Peyer's patch (tissue), 4 donors: ENCODE data around the gene ICE2.

Experiments used
- CTCF ChIP-seq, 6 experiments: fragments of 450-650 bp in 4 of 6; fragments of 200-600 bp in 2 of 6; sonication (generic) in 1 of 6; IDR thresholded peaks; one replicate each; pipeline ENCODE4 v1.5.1; 2017 to 2019; ENCODE audit warnings: antibody characterized with exemption in 6 of 6, mild to moderate bottlenecking in 3 of 6, moderate library complexity in 1 of 6
- POLR2A ChIP-seq, 2 donors: fragments of 450-650 bp; IDR thresholded peaks; one replicate each; pipeline ENCODE4 v1.5.1; 2017; ENCODE audit warnings: antibody characterized with exemption in 2 of 2, mild to moderate bottlenecking in 2 of 2, moderate library complexity in 2 of 2

DNA sequence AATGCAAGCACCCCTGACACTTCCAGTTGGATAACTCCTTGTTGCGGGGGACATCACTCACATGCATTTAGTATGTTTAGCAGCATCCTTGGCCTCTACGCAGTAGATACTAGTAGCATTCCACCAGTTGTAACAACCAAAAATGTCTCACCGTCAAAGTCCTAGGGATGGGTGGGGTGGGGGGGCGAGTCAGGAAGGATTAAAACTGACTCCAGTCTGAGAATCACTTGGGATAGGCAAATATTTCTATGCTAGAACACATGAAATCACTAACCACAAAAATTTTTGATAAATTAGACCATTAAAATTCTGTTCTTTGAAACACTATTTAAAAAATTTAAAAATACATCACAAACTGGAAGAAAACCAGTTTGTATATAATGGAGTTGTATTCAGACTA lies 18.0 kb downstream of the ICE2 start:
- TF ChIP-seq CTCF (IDR thresholded peaks at IDR 0.05), result no peak
- no peak for TF ChIP-seq POLR2A (IDR thresholded peaks at IDR 0.05)
